Memory B cell (primary cell): ENCODE data around the gene MSMB.
"Not testable (repeated sequence)": the region's sequence is repeated elsewhere in the genome, so short reads cannot be mapped to it uniquely, and the experiment has no call there.

Experiments used
- ATAC-seq: fragments of 150-1000 bp; cut with Tn5 transposase; 2 replicates; pipeline ENCODE4 v1.10.0; 2021; ENCODE audit warnings: low read depth, mild to moderate bottlenecking, moderate library complexity
- DNase-seq, 2 donors: peaks; one replicate each; pipeline ENCODE4 v3.0.0; 2022; ENCODE audit warnings: low spot score in 2 of 2
- H3K27ac Mint-ChIP-seq: one replicate; pipeline ENCODE4 v1.8.0; 2022; ENCODE audit warnings: mild to moderate bottlenecking, moderate library complexity, mixed read lengths
- H3K27me3 Mint-ChIP-seq: one replicate; pipeline ENCODE4 v1.8.0; 2022; ENCODE audit warnings: mixed read lengths
- H3K36me3 Mint-ChIP-seq: one replicate; pipeline ENCODE4 v1.8.0; 2022; ENCODE audit warnings: mild to moderate bottlenecking, mixed read lengths
- H3K4me1 Mint-ChIP-seq: one replicate; pipeline ENCODE4 v1.8.0; 2022; ENCODE audit warnings: mixed read lengths
- H3K4me3 Mint-ChIP-seq: one replicate; pipeline ENCODE4 v1.8.0; 2022; ENCODE audit warnings: mild to moderate bottlenecking, moderate library complexity, mixed read lengths
- H3K9me3 Mint-ChIP-seq: one replicate; pipeline ENCODE4 v1.8.0; 2022; ENCODE audit warnings: mixed read lengths

Gene MSMB

GRCh38 chr10:46057038-46057437 is 11.0 kb upstream of the MSMB start:
- H3K4me3 Mint-ChIP-seq, result no peak overlapping the region
- H3K36me3 Mint-ChIP-seq, result peaks cover 3% of the 10 kb centered on the region
- H3K27ac Mint-ChIP-seq, result no peak overlapping the region
- ATAC-seq (no peak), DNase-seq (no peak)
- peaks cover 7% of the 10 kb centered on the region for H3K9me3 Mint-ChIP-seq
- H3K27me3 Mint-ChIP-seq, result peaks cover 5% of the 10 kb centered on the region
- no peaks in the 10 kb centered on the region for H3K4me1 Mint-ChIP-seq

DNA sequence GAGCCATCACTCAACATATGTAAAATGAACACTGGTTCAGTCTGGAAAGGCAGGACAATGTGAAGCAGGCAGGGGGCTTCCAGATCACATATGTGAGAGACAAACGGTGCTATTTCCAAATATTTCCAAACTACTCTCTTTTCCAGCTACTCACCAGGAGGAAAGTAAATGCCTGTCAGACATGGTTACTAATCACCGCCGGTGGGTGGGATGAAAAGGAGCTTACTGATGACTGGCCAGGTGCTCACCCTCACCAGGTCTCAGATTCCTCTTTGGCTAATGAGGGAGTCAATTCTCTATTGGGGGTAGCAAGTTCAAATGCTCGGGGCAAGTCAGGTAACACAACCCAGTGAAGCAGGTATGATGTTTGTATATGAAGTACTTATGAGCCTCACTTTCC is 9.7 kb upstream of the MSMB start:
- Mint-ChIP-seq H3K27ac (no peak overlapping the region), H3K4me1 (no peaks in the 10 kb centered on the region), H3K36me3 (peaks cover 3% of the 10 kb centered on the region), H3K4me3 (no peak overlapping the region), H3K27me3 (peaks cover 8% of the 10 kb centered on the region), H3K9me3 (peaks cover 7% of the 10 kb centered on the region)
- DNase-seq (no peak), ATAC-seq (no peak)

DNA sequence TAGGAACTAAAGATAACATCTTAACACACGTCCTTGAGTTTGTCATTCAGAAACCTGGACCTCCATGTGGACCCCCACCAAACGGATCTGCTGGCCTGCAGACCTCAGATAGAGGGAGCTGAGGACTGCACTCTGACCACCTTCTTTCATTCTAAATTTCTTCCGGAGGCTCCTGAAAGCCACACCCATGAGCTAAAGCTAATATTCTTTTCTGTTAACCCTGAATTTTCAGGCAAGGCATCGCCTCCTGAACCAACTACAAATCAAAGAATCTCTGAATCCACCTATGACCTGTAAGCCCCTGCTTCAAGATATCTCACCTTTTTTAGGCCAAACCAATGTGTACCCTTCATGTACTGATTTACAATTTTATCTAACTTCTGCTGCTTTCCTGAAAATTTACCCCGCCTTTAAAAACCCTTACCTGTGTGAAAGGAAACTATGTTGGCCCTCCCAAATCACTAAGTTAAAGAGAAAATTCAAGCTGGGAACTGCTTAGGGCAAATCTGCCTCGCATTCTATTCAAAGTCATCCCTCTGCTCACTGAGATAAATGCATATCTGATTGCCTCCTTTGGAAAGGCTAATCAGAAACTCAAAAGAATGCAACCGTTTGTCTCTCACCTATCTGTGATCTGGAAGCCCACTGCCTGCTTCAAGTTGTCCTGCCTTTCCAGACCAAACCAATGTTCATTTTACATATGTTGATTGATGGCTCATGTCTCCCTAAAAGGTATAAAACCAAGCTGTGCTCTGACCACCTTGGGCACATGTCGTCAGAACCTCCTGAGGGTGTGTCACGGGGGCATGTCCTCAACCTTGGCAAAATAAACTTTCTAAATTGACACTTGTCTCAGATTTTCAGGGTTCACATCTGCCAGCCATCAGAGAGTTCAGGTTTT is 7.7 kb upstream of the MSMB start:
- H3K27ac Mint-ChIP-seq, result no peak overlapping the region
- no peak for ATAC-seq
- H3K4me1 Mint-ChIP-seq, result no peaks in the 10 kb centered on the region
- H3K4me3 Mint-ChIP-seq, result no peak overlapping the region
- peaks cover 3% of the 10 kb centered on the region for H3K36me3 Mint-ChIP-seq
- H3K9me3 Mint-ChIP-seq, result peaks cover 7% of the 10 kb centered on the region
- DNase-seq, result no peak
- H3K27me3 Mint-ChIP-seq, result peaks cover 8% of the 10 kb centered on the region

- ATAC-seq, result no peak
- H3K4me3 Mint-ChIP-seq, result no peak overlapping the region
- peaks cover 8% of the 10 kb centered on the region for H3K27me3 Mint-ChIP-seq
- H3K9me3 Mint-ChIP-seq, result peaks cover 7% of the 10 kb centered on the region
- DNase-seq, result no peak
- peaks cover 3% of the 10 kb centered on the region for H3K36me3 Mint-ChIP-seq
- H3K27ac Mint-ChIP-seq, result no peak overlapping the region
- no peaks in the 10 kb centered on the region for H3K4me1 Mint-ChIP-seq
Measured at GRCh38 chr10:46052791-46053375, 6.8 kb upstream of the MSMB start.

DNA sequence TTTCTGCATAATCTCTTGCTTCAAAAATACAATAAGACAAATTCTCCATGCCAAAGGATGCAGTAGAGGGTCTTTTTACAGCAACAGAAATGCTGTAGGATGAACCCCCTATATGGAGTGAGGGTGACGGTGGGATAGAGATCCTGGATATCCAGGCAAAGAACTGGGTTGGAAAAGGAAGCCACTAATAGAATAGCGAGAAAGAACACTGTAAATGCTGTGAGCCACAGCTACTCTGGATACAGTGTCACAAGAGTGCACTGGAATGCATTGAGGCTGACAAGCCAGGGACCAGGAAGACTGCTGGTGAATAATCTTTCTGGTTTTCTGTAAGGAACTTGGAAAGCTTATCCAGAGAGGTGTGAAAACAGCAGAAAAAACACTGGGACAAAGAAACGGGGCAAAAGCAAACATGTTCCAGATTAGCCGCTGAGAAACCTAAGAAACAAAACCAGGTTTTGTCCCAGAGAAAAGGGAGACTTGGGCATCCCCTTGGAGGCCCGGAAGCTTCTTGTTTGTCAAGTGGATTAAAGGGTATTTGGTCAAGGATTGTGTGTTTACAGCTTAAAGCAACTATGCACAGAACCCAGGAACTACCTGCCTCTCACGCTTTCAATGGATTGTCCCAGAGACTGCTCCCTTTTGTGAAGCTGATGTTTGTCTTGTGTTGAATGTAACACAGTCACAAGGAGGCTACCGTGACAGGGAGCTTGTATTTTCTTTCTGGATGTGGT is 6.2 kb upstream of the MSMB start:
- Mint-ChIP-seq H3K4me3 (no peak overlapping the region), H3K4me1 (no peaks in the 10 kb centered on the region), H3K9me3 (peaks cover 4% of the 10 kb centered on the region), H3K27ac (no peak overlapping the region), H3K36me3 (peaks cover 3% of the 10 kb centered on the region), H3K27me3 (peaks cover 10% of the 10 kb centered on the region)
- no peak for DNase-seq
- no peak for ATAC-seq

GRCh38 chr10:46050941-46051623 is 5.0 kb upstream of the MSMB start:
- H3K27ac Mint-ChIP-seq, result no peak overlapping the region
- ATAC-seq (no peak), DNase-seq (no peak)

GRCh38 chr10:46049497-46049831 is 3.4 kb upstream of the MSMB start:
- DNase-seq, H3K4me3 Mint-ChIP-seq, H3K4me1 Mint-ChIP-seq, H3K36me3 Mint-ChIP-seq, H3K9me3 Mint-ChIP-seq, H3K27ac Mint-ChIP-seq, H3K27me3 Mint-ChIP-seq, ATAC-seq: not testable (repeated sequence)

More at GRCh38 chr10:46050941-46051623, 5.0 kb upstream of the MSMB start:
- peaks cover 11% of the 10 kb centered on the region for H3K27me3 Mint-ChIP-seq
- no peak overlapping the region for H3K4me3 Mint-ChIP-seq
- no peaks in the 10 kb centered on the region for H3K4me1 Mint-ChIP-seq
- H3K9me3 Mint-ChIP-seq, result no peaks in the 10 kb centered on the region
- H3K36me3 Mint-ChIP-seq, result peaks cover 1% of the 10 kb centered on the region

- Mint-ChIP-seq H3K27ac (no peak overlapping the region), H3K9me3 (no peaks in the 10 kb centered on the region), H3K27me3 (peaks cover 10% of the 10 kb centered on the region), H3K36me3 (no peaks in the 10 kb centered on the region), H3K4me1 (no peaks in the 10 kb centered on the region), H3K4me3 (no peak overlapping the region)
- no peak for DNase-seq
- ATAC-seq, result no peak
Measured at GRCh38 chr10:46048152-46048551, 2.1 kb upstream of the MSMB start.

- no peak for ATAC-seq
- no peaks in the 10 kb centered on the region for H3K9me3 Mint-ChIP-seq
- H3K27me3 Mint-ChIP-seq, result peaks cover 14% of the 10 kb centered on the region
- H3K4me1 Mint-ChIP-seq, result no peaks in the 10 kb centered on the region
- no peak overlapping the region for H3K4me3 Mint-ChIP-seq
- H3K36me3 Mint-ChIP-seq, result no peaks in the 10 kb centered on the region
- no peak overlapping the region for H3K27ac Mint-ChIP-seq
- no peak for DNase-seq
Measured at GRCh38 chr10:46042527-46042926, 3.5 kb downstream of the MSMB start.

DNA sequence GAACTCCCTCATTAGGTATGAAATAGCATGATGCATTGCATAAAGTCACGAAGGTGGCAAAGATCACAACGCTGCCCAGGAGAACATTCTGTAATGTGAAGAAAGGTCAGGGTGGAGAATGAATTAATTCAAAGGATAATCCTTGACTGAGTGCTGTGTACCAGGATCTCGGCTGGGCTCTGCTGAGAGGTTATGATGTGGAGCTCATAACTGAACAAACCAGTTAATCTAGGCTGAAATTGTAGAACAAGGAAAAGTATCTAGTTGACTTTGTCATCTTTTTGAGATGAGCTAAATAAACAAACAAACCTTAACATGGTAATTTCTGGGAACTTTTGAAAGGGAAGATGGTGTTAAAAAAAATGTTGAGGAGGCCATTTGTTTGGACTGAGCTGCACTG is 6.1 kb downstream of the MSMB start:
- no peaks in the 10 kb centered on the region for H3K9me3 Mint-ChIP-seq
- H3K27me3 Mint-ChIP-seq, result peaks cover 17% of the 10 kb centered on the region
- DNase-seq, result no peak
- no peaks in the 10 kb centered on the region for H3K36me3 Mint-ChIP-seq
- no peak overlapping the region for H3K27ac Mint-ChIP-seq
- no peaks in the 10 kb centered on the region for H3K4me1 Mint-ChIP-seq
- no peak overlapping the region for H3K4me3 Mint-ChIP-seq
- no peak for ATAC-seq

GRCh38 chr10:46037107-46037825 is 8.8 kb downstream of the MSMB start:
- Mint-ChIP-seq H3K27ac (no peak overlapping the region), H3K4me3 (no peak overlapping the region), H3K36me3 (no peaks in the 10 kb centered on the region), H3K4me1 (no peaks in the 10 kb centered on the region), H3K9me3 (no peaks in the 10 kb centered on the region), H3K27me3 (peaks cover 12% of the 10 kb centered on the region)
- ATAC-seq (no peak), DNase-seq (no peak)

DNA sequence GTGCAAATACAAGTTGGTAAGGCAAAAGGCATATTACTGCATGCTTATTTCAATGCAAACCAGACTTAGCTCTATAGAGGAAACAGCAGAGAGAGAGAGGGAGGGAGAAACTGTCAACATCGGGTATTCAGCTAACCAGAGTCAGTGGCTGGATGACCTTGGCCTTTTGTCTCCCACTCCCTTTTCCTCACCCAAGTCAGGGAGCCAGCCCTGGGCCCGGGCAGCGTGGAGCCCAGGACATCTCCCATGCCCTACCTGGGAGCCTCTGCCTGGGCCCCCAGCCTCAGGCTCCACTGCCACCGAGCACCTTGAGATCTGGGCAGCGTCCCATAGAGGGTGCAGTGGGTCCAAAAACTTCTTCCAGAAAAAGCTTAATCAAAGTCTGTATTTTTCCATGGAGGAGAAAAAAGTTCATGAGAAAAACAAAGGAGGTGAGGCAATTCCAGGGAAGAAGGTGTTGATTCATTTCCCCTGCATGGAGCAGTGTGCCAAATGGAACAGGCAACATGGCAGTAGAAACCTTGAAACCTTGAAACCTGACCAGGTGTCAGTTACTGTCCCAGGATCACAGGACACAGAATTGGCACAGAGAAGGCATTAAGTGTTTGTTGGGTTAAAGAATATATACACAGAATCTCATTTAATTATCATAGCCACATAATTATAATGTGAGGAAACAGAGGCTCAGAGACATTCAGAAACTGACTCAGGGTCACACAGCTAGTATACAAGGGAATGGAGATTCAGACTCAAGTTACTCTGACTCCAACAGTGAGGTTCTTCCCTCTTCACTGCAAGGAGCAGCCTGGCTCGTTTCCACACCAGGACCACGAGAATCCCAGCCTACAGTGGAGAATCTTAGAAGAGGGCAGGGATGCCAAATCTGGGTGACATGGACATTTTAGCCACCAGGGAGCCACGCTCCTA is 9.9 kb downstream of the MSMB start:
- H3K27me3 Mint-ChIP-seq, result peaks cover 12% of the 10 kb centered on the region
- H3K4me1 Mint-ChIP-seq, result no peaks in the 10 kb centered on the region
- no peak overlapping the region for H3K27ac Mint-ChIP-seq
- ATAC-seq (no peak), DNase-seq (no peak)
- H3K36me3 Mint-ChIP-seq, result no peaks in the 10 kb centered on the region
- no peak overlapping the region for H3K4me3 Mint-ChIP-seq
- no peaks in the 10 kb centered on the region for H3K9me3 Mint-ChIP-seq

DNA sequence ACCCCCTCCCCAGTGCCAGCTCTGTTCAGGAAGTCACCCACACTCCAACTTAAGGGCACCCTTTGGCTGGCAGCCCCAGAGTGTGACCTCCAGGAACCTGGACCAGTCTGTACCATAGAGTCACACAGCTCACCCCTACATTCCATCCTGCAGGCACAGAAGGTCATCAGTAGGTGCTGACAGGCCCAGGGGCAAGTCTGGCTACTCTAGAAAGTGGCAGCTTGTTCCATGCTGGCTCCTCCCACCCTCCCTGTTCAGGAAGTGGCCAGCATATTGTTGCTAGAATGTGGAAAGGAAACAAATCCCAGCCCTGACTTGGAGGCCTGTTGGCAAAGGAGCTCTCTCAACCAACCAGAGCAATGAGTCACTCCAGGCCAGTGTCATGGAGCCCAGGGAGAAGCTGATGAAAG is 12.5 kb downstream of the MSMB start:
- ATAC-seq (no peak), DNase-seq (no peak)
- Mint-ChIP-seq H3K27ac (no peak overlapping the region), H3K9me3 (no peaks in the 10 kb centered on the region), H3K36me3 (no peaks in the 10 kb centered on the region), H3K4me3 (no peak overlapping the region), H3K4me1 (peaks cover 9% of the 10 kb centered on the region), H3K27me3 (peaks cover 10% of the 10 kb centered on the region)
